K562 (cell line): ENCODE results near the gene ECHDC1. TPM values are rescaled to one million over a fixed set of nuclear protein-coding genes. Genes with fewer than 3 reads are reported as not detected.
A peak's percentile ranks its signal among the peaks of the same experiment; 100 is the strongest.

Experiments used
- ARNT ChIP-seq, 2 experiments: fragments of 450-650 bp; IDR thresholded peaks; 2 replicates each; pipeline ENCODE4 v1.6.1; 2016; ENCODE audit warnings: mild to moderate bottlenecking in 1 of 2
- BDP1 ChIP-seq: IDR thresholded peaks from 3 replicates; pipeline ENCODE4 v1.6.1; 2011; ENCODE audit not compliant: insufficient read length, insufficient read depth
- BRD4 ChIP-seq: fragments of 200-600 bp; sonication (generic); IDR thresholded peaks from 2 replicates; pipeline ENCODE4 v1.6.1; 2017; ENCODE audit warnings: inconsistent platforms
- HDAC1 ChIP-seq, 2 experiments: fragments of 450-650 bp; IDR thresholded peaks; 2 replicates each; pipeline ENCODE4 v1.6.1; 2016 to 2017; ENCODE audit warnings: inconsistent platforms in 1 of 2, mild to moderate bottlenecking in 1 of 2, moderate library complexity in 1 of 2
- HLTF ChIP-seq: fragments of 450-650 bp; IDR thresholded peaks from 2 replicates; pipeline ENCODE4 v1.6.1; 2016
- MAFG ChIP-seq: fragments of 450-650 bp; conservative IDR thresholded peaks from 2 replicates; pipeline ENCODE4 v1.6.1; 2016; ENCODE audit warnings: missing genetic modification characterization, missing compliant biosample characterization
- MXI1 ChIP-seq: IDR thresholded peaks from 2 replicates; pipeline ENCODE4 v1.6.1; 2011; ENCODE audit warnings: low read depth, mild to moderate bottlenecking, improper control_type of control experiment, low read length
- NCOA6 ChIP-seq: fragments of 450-650 bp; IDR thresholded peaks from 2 replicates; pipeline ENCODE4 v1.6.1; 2017; ENCODE audit warnings: mild to moderate bottlenecking
- PYGO2 ChIP-seq: fragments of 450-650 bp; IDR thresholded peaks from 2 replicates; pipeline ENCODE4 v1.6.1; 2016; ENCODE audit warnings: mild to moderate bottlenecking, missing genetic modification characterization, moderate library complexity, missing compliant biosample characterization
- ZC3H11A ChIP-seq: IDR thresholded peaks from 2 replicates; pipeline ENCODE4 v1.6.1; 2012; ENCODE audit warnings: low read depth, low read length, improper control_type of control experiment
- ZNF707 ChIP-seq: fragments of 250-450 bp; sonication (Bioruptor Pico); conservative IDR thresholded peaks from 2 replicates; pipeline ENCODE4 v1.8.0; 2022; ENCODE audit warnings: inconsistent platforms, mild to moderate bottlenecking, moderate library complexity
- polyA plus RNA-seq, 8 experiments: library from polyadenylated mRNA; depleted of rRNA in 4 of 8; stranded (reverse) in 5 of 8; unstranded in 3 of 8; fragments of >200 nt; fragmentation: Nextera tagmentation in 2 of 8; fragmentation: Illumina TruSeq in 1 of 8; extraction: Ambion mirVana in 2 of 8; extraction: Trizol in 1 of 8; gene quantifications; 2 replicates each; pipeline versions ENCODE4 v1.2.1 to v1.2.3, GENCODE V29; 2011 to 2014; ENCODE audit warnings: inconsistent platforms in 1 of 8, missing spikeins in 1 of 8
- total RNA-seq, 7 experiments: library from RNA; depleted of rRNA in 6 of 7; stranded (reverse); fragments of >200 nt in 6 of 7; fragmentation: Illumina TruSeq in 2 of 7; extraction: Trizol in 2 of 7; gene quantifications; 2 replicates each; pipeline versions ENCODE4 v1.2.1 to v1.2.3, GENCODE V29; 2011 to 2021; ENCODE audit warnings: low replicate concordance in 1 of 7
- TF ChIP-seq, protein P1 (sequence below): fragments of 250-450 bp; sonication (Bioruptor Pico); IDR thresholded peaks from 2 replicates; pipeline ENCODE4 v1.8.0; 2021; ENCODE audit warnings: moderate library complexity, mild to moderate bottlenecking, inconsistent platforms
- TF ChIP-seq, protein P2 (sequence below): IDR thresholded peaks from 3 replicates; pipeline ENCODE4 v1.6.1; 2011; ENCODE audit warnings: borderline replicate concordance, mild to moderate bottlenecking, moderate library complexity; ENCODE audit not compliant: insufficient read length; ENCODE audit errors: extremely low read depth
- TF ChIP-seq, protein P3 (sequence below): fragments of 450-650 bp; IDR thresholded peaks from 2 replicates; pipeline ENCODE4 v1.6.1; 2017; ENCODE audit warnings: antibody characterized with exemption, mild to moderate bottlenecking
- TF ChIP-seq, protein P4 (sequence below): fragments of 250-450 bp; sonication (Bioruptor Pico); IDR thresholded peaks from 2 replicates; pipeline ENCODE4 v1.5.1; 2021; ENCODE audit warnings: mild to moderate bottlenecking
- TF ChIP-seq, protein P5 (sequence below): fragments of 250-450 bp; sonication (Bioruptor Pico); IDR thresholded peaks from 2 replicates; pipeline ENCODE4 v1.6.1; 2021; ENCODE audit warnings: mild to moderate bottlenecking

Gene ECHDC1
- total and polyA plus RNA-seq, 9 of the 15 experiments (the other 6 are each of a cell fraction or from before 2014, with no cell fraction given), result 58.0 to 105 (median 78.6) TPM

DNA sequence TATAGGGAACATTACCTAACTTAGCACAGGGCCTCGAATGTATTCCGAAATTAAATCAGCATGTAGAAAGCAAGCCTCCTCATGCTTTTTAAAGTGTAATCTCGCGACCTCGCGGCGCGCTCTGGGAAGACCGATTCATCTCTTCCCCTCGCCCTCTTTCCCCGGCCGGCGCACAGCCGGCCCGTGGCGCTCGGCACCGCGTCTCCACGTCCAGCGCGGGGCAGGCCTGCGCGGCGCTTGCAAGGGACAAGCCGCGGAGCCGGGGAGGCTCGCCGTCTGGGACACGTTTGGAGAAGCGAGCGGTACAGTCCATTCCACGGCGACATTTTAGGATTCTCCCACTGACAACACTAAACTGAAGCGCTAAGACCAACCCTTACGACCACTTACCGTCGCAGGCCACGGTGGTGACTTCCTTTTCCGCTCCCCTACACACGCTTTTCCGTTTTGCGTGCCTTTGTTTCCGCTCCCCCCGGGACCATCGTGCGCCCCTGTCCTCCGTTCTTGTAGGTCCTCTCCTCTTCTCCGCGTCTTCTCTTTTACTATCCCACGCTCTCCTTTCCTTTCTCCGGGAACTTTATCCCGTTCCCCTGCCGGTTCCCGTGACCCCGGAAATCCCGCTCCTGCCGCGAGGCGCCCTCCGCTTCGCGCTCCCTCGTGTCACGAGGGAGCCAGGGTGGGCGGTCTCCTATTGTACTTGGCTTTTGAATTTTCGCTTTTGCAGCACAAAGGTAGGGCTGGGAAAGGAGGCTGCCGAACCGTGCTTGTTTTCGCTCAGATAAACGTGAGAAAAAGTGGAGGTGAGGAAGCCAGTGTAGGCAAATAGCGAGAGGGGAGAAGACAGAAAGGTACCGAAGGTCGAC lies at the start of gene ECHDC1 (continued):
- TF ChIP-seq ZNF707 (CRISPR knock-in tag) (no peak), MXI1 (peak; percentile 59; the same call in 1 of the 2 replicates), PYGO2 (tag) (peak; percentile 44; the same call in 1 of the 2 replicates), BDP1 (no peak), ZC3H11A (no peak), HLTF (peak; percentile 52; the same call in 1 of the 2 replicates), HDAC1 (IDR thresholded peaks at IDR 0.05) (peak in 1 of 2 experiments; percentile 87; a peak in 2 of 4 replicates), NCOA6 (no peak), BRD4 (peak; percentile 92), MAFG (tag) (no peak), ARNT (IDR thresholded peaks at IDR 0.05) (peak in 1 of 2 experiments; percentile 60; a peak in 1 of 4 replicates)
- TF ChIP-seq, protein P1, sequence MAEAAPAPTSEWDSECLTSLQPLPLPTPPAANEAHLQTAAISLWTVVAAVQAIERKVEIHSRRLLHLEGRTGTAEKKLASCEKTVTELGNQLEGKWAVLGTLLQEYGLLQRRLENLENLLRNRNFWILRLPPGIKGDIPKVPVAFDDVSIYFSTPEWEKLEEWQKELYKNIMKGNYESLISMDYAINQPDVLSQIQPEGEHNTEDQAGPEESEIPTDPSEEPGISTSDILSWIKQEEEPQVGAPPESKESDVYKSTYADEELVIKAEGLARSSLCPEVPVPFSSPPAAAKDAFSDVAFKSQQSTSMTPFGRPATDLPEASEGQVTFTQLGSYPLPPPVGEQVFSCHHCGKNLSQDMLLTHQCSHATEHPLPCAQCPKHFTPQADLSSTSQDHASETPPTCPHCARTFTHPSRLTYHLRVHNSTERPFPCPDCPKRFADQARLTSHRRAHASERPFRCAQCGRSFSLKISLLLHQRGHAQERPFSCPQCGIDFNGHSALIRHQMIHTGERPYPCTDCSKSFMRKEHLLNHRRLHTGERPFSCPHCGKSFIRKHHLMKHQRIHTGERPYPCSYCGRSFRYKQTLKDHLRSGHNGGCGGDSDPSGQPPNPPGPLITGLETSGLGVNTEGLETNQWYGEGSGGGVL (CRISPR knock-in tag), result no peak
- TF ChIP-seq, protein P2, sequence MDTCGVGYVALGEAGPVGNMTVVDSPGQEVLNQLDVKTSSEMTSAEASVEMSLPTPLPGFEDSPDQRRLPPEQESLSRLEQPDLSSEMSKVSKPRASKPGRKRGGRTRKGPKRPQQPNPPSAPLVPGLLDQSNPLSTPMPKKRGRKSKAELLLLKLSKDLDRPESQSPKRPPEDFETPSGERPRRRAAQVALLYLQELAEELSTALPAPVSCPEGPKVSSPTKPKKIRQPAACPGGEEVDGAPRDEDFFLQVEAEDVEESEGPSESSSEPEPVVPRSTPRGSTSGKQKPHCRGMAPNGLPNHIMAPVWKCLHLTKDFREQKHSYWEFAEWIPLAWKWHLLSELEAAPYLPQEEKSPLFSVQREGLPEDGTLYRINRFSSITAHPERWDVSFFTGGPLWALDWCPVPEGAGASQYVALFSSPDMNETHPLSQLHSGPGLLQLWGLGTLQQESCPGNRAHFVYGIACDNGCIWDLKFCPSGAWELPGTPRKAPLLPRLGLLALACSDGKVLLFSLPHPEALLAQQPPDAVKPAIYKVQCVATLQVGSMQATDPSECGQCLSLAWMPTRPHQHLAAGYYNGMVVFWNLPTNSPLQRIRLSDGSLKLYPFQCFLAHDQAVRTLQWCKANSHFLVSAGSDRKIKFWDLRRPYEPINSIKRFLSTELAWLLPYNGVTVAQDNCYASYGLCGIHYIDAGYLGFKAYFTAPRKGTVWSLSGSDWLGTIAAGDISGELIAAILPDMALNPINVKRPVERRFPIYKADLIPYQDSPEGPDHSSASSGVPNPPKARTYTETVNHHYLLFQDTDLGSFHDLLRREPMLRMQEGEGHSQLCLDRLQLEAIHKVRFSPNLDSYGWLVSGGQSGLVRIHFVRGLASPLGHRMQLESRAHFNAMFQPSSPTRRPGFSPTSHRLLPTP, result no peak
- TF ChIP-seq, protein P3, sequence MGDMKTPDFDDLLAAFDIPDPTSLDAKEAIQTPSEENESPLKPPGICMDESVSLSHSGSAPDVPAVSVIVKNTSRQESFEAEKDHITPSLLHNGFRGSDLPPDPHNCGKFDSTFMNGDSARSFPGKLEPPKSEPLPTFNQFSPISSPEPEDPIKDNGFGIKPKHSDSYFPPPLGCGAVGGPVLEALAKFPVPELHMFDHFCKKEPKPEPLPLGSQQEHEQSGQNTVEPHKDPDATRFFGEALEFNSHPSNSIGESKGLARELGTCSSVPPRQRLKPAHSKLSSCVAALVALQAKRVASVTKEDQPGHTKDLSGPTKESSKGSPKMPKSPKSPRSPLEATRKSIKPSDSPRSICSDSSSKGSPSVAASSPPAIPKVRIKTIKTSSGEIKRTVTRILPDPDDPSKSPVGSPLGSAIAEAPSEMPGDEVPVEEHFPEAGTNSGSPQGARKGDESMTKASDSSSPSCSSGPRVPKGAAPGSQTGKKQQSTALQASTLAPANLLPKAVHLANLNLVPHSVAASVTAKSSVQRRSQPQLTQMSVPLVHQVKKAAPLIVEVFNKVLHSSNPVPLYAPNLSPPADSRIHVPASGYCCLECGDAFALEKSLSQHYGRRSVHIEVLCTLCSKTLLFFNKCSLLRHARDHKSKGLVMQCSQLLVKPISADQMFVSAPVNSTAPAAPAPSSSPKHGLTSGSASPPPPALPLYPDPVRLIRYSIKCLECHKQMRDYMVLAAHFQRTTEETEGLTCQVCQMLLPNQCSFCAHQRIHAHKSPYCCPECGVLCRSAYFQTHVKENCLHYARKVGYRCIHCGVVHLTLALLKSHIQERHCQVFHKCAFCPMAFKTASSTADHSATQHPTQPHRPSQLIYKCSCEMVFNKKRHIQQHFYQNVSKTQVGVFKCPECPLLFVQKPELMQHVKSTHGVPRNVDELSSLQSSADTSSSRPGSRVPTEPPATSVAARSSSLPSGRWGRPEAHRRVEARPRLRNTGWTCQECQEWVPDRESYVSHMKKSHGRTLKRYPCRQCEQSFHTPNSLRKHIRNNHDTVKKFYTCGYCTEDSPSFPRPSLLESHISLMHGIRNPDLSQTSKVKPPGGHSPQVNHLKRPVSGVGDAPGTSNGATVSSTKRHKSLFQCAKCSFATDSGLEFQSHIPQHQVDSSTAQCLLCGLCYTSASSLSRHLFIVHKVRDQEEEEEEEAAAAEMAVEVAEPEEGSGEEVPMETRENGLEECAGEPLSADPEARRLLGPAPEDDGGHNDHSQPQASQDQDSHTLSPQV, result peak; percentile 50; the same call in 1 of the 2 replicates
- TF ChIP-seq, protein P4, sequence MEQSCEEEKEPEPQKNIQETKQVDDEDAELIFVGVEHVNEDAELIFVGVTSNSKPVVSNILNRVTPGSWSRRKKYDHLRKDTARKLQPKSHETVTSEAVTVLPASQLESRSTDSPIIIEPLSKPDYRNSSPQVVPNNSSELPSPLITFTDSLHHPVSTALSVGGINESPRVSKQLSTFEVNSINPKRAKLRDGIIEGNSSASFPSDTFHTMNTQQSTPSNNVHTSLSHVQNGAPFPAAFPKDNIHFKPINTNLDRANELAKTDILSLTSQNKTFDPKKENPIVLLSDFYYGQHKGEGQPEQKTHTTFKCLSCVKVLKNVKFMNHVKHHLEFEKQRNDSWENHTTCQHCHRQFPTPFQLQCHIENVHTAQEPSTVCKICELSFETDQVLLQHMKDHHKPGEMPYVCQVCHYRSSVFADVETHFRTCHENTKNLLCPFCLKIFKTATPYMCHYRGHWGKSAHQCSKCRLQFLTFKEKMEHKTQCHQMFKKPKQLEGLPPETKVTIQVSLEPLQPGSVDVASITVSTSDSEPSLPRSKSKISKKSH (CRISPR knock-in tag), result no peak
- TF ChIP-seq, protein P5, sequence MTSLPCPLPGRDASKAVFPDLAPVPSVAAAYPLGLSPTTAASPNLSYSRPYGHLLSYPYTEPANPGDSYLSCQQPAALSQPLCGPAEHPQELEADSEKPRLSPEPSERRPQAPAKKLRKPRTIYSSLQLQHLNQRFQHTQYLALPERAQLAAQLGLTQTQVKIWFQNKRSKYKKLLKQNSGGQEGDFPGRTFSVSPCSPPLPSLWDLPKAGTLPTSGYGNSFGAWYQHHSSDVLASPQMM (CRISPR knock-in tag), result no peak
